Measurements from ENCODE around the gene C19orf81. TPM values are rescaled to one million over a fixed set of nuclear protein-coding genes. Genes with fewer than 3 reads are reported as not detected.
A peak's percentile ranks its signal among the peaks of the same experiment; 100 is the strongest.

C19orf81 gene
- polyA plus RNA-seq (17.0 and 28.3 TPM in 2 replicates), polyA minus RNA-seq (2.5 and 4.4 TPM in 2 replicates)

DNA sequence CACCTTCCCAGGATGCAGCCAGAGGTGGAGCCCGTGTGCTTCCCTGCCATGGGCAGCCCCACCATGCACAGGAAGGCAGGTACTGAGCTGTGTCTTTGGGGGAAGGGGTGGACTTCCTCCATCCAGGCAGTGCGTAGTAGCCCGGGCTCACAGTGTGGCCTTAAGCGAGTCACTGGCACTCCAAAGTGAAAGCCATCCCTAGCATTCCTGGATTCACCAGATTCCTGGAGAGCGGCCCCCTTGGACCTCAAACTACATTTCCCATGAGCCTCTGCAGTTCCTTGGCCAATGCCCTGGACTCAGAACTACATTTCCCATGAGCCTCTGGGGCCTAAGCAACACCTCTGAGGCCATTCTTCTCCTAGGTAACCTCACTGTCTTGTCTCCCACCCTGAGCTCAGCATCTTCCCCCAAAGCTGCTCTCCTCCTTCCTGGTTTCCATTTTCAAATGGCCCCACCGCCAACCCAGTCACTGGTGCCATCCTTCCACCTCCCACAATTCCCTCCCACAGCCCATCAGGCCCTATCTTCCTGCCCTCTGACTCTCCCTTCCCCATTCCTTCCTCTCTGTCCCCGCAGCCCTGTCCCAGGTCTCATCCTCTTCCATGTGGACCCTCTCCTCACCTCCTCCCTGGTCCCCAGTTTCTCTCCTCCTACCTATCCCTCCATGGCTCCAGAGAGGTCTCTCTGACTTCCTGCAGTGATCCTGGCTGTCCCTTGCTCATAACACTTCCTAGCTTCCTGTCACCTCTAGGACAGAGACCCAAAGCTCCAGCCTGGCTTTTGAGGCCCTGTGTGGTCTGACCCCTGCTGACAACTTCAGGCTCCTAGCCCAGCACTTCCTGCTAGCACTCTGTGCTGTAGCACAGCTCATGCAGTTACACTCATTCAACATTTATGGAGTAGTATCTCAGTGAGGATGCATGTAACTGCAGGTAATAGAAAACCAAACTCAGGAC lies at the start of gene C19orf81:
Gene C19orf81 (plus strand): TSS at position 13 of the 959 bp plus-strand sequence. CDS start 0 bp downstream, at position 13.
- Histone ChIP-seq H3K27ac (ENCODE audit: low read length) (peak within 1 kb of the TSS; percentile 32), H3K36me3 (ENCODE audit: insufficient read depth, low read length) (no peaks in the 10 kb centered on the region), H3F3A (ENCODE audit: insufficient read depth, low read length, poor library complexity, severe bottlenecking) (no peaks in the 10 kb centered on the region), H3K79me2 (replicated peaks; ENCODE audit: insufficient read depth, low read length) (no peaks in the 10 kb centered on the region), H4K20me1 (ENCODE audit: insufficient read depth) (no peaks in the 10 kb centered on the region), H3K4me3 (ENCODE audit: low read length) (peak within 1 kb of the TSS; percentile 25), H3K9ac (ENCODE audit: low read length) (no peak within 1 kb of the TSS), H3K27me3 (ENCODE audit: insufficient read depth, low read depth, low read length) (peaks cover 15% of the 10 kb centered on the region), H2AFZ (ENCODE audit: low read depth, low read length) (peak within 1 kb of the TSS; percentile 89), H3K9me2 (ENCODE audit: insufficient read depth, low read length) (no peaks in the 10 kb centered on the region), H3K9me3 (ENCODE audit: low read length) (no peaks in the 10 kb centered on the region), H3K4me2 (ENCODE audit: low read length) (no peak within 1 kb of the TSS)
- TF ChIP-seq TAF1 (IDR thresholded peaks at IDR 0.05; ENCODE audit: low read depth) = peak; percentile 55
- TF ChIP-seq MXI1 (conservative IDR thresholded peaks at IDR 0.05; ENCODE audit: poor library complexity, severe bottlenecking) = no peak
- TF ChIP-seq POLR2AphosphoS5 (IDR thresholded peaks at IDR 0.05) = peak; percentile 67
- TF ChIP-seq RAD21 (conservative IDR thresholded peaks at IDR 0.05) = no peak
- peak; percentile 35 for TF ChIP-seq EP300 (conservative IDR thresholded peaks at IDR 0.05; ENCODE audit: poor library complexity, severe bottlenecking)
- no peak for TF ChIP-seq EZH2 (IDR thresholded peaks at IDR 0.05; ENCODE audit: borderline replicate concordance, insufficient read depth, low read length, poor library complexity, severe bottlenecking)
- TF ChIP-seq, protein P1, sequence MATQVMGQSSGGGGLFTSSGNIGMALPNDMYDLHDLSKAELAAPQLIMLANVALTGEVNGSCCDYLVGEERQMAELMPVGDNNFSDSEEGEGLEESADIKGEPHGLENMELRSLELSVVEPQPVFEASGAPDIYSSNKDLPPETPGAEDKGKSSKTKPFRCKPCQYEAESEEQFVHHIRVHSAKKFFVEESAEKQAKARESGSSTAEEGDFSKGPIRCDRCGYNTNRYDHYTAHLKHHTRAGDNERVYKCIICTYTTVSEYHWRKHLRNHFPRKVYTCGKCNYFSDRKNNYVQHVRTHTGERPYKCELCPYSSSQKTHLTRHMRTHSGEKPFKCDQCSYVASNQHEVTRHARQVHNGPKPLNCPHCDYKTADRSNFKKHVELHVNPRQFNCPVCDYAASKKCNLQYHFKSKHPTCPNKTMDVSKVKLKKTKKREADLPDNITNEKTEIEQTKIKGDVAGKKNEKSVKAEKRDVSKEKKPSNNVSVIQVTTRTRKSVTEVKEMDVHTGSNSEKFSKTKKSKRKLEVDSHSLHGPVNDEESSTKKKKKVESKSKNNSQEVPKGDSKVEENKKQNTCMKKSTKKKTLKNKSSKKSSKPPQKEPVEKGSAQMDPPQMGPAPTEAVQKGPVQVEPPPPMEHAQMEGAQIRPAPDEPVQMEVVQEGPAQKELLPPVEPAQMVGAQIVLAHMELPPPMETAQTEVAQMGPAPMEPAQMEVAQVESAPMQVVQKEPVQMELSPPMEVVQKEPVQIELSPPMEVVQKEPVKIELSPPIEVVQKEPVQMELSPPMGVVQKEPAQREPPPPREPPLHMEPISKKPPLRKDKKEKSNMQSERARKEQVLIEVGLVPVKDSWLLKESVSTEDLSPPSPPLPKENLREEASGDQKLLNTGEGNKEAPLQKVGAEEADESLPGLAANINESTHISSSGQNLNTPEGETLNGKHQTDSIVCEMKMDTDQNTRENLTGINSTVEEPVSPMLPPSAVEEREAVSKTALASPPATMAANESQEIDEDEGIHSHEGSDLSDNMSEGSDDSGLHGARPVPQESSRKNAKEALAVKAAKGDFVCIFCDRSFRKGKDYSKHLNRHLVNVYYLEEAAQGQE (IDR thresholded peaks at IDR 0.05; ENCODE audit: borderline replicate concordance) = no peak

GRCh38 chr19:50601407-50602088 lies 47.7 kb upstream of the C19orf81 start:
- H4K20me1 ChIP-seq (ENCODE audit: insufficient read depth) = no peaks in the 10 kb centered on the region
- H2AFZ ChIP-seq (ENCODE audit: low read depth, low read length) = no peak overlapping the region
- H3K36me3 ChIP-seq (ENCODE audit: insufficient read depth, low read length) = no peaks in the 10 kb centered on the region
- H3K27ac ChIP-seq (ENCODE audit: low read length) = no peak overlapping the region
- H3K9me2 ChIP-seq (ENCODE audit: insufficient read depth, low read length) = no peaks in the 10 kb centered on the region
- TF ChIP-seq SMC3 (conservative IDR thresholded peaks at IDR 0.05; ENCODE audit: poor library complexity) (no peak), TAF1 (IDR thresholded peaks at IDR 0.05; ENCODE audit: low read depth) (no peak), MXI1 (conservative IDR thresholded peaks at IDR 0.05; ENCODE audit: poor library complexity, severe bottlenecking) (no peak), EP300 (conservative IDR thresholded peaks at IDR 0.05; ENCODE audit: poor library complexity, severe bottlenecking) (no peak), RAD21 (conservative IDR thresholded peaks at IDR 0.05) (no peak), EZH2 (IDR thresholded peaks at IDR 0.05; ENCODE audit: borderline replicate concordance, insufficient read depth, low read length, poor library complexity, severe bottlenecking) (no peak), CTCF (IDR thresholded peaks at IDR 0.05; ENCODE audit: poor library complexity, severe bottlenecking) (no peak), POLR2AphosphoS5 (IDR thresholded peaks at IDR 0.05) (no peak)
- TF ChIP-seq, protein P1 (IDR thresholded peaks at IDR 0.05; ENCODE audit: borderline replicate concordance) = no peak
- H3K9me3 ChIP-seq (ENCODE audit: low read length) = peaks cover 3% of the 10 kb centered on the region
- H3K79me2 ChIP-seq (replicated peaks; ENCODE audit: insufficient read depth, low read length) = no peaks in the 10 kb centered on the region
- peaks cover 19% of the 10 kb centered on the region for H3K27me3 ChIP-seq (ENCODE audit: insufficient read depth, low read depth, low read length)
- no peak overlapping the region for H3K4me2 ChIP-seq (ENCODE audit: low read length)
- H3K9ac ChIP-seq (ENCODE audit: low read length) = no peak overlapping the region
- no peak overlapping the region for H3K4me3 ChIP-seq (ENCODE audit: low read length)
- no peaks in the 10 kb centered on the region for H3F3A ChIP-seq (ENCODE audit: insufficient read depth, low read length, poor library complexity, severe bottlenecking)
